H9 (cell line): ENCODE data around the gene ECD. TPM values are rescaled to one million over a fixed set of nuclear protein-coding genes. Genes with fewer than 3 reads are reported as not detected.

Experiments
- DNase-seq: peaks from one replicate; pipeline ENCODE4 v3.0.0-alpha.2; 2017
- H2AFZ ChIP-seq: one replicate; pipeline ENCODE4 v1.6.1; 2013; ENCODE audit warnings: mild to moderate bottlenecking, low read length, control low read depth, moderate library complexity
- H2AK5ac ChIP-seq: 2 replicates; pipeline ENCODE4 v1.6.1; 2013; ENCODE audit warnings: low read length, control low read depth, mixed read lengths; ENCODE audit not compliant: insufficient read length
- H2BK120ac ChIP-seq: one replicate; pipeline ENCODE4 v1.6.1; 2013; ENCODE audit warnings: low read depth, mild to moderate bottlenecking, low read length, control low read depth, inconsistent platforms; ENCODE audit not compliant: poor library complexity, severe bottlenecking
- H2BK12ac ChIP-seq: 2 replicates; pipeline ENCODE4 v1.6.1; 2013; ENCODE audit warnings: low read length, control low read depth, mixed read lengths, low read depth; ENCODE audit not compliant: insufficient read length
- H2BK15ac ChIP-seq: 2 replicates; pipeline ENCODE4 v1.6.1; 2013; ENCODE audit warnings: low read depth, low read length, control low read depth
- H2BK20ac ChIP-seq: one replicate; pipeline ENCODE4 v1.6.1; 2013; ENCODE audit warnings: low read depth, mild to moderate bottlenecking, low read length, control low read depth, inconsistent platforms; ENCODE audit not compliant: poor library complexity, severe bottlenecking
- H2BK5ac ChIP-seq: 2 replicates; pipeline ENCODE4 v1.6.1; 2013; ENCODE audit warnings: low read length, control low read depth, mixed read lengths; ENCODE audit not compliant: insufficient read length
- H3K14ac ChIP-seq: 2 replicates; pipeline ENCODE4 v1.6.1; 2013; ENCODE audit warnings: low read length, control low read depth; ENCODE audit not compliant: insufficient read depth
- H3K18ac ChIP-seq: 2 replicates; pipeline ENCODE4 v1.6.1; 2013; ENCODE audit warnings: low read depth, mild to moderate bottlenecking, mixed read lengths, low read length, control low read depth; ENCODE audit not compliant: insufficient read length
- H3K23ac ChIP-seq: 2 replicates; pipeline ENCODE4 v1.6.1; 2013; ENCODE audit warnings: low read length, control low read depth, mixed read lengths, low read depth; ENCODE audit not compliant: insufficient read length
- H3K23me2 ChIP-seq: 2 replicates; pipeline ENCODE4 v1.6.1; 2013; ENCODE audit warnings: low read depth, mild to moderate bottlenecking, mixed read lengths, low read length, control low read depth; ENCODE audit not compliant: insufficient read length, poor library complexity, severe bottlenecking
- H3K27ac ChIP-seq: 2 replicates; pipeline ENCODE4 v1.5.1; 2013; ENCODE audit warnings: low read length, control low read depth, mixed read lengths, low read depth; ENCODE audit not compliant: insufficient read length
- H3K27me3 ChIP-seq: 2 replicates; pipeline ENCODE4 v1.6.1; 2013; ENCODE audit warnings: low read length, control low read depth, inconsistent platforms; ENCODE audit not compliant: insufficient read depth
- H3K4ac ChIP-seq: 2 replicates; pipeline ENCODE4 v1.6.1; 2013; ENCODE audit warnings: low read depth, mild to moderate bottlenecking, control low read depth, inconsistent platforms, low read length, moderate library complexity
- H3K4me1 ChIP-seq: 2 replicates; pipeline ENCODE4 v1.6.1; 2013; ENCODE audit warnings: low read length, control low read depth, inconsistent platforms; ENCODE audit not compliant: insufficient read depth
- H3K4me2 ChIP-seq: 2 replicates; pipeline ENCODE4 v1.6.1; 2013; ENCODE audit warnings: low read length, control low read depth, mixed read lengths; ENCODE audit not compliant: insufficient read length, insufficient read depth
- H3K56ac ChIP-seq: 2 replicates; pipeline ENCODE4 v1.6.1; 2013; ENCODE audit warnings: low read depth, mild to moderate bottlenecking, mixed read lengths, low read length, control low read depth; ENCODE audit not compliant: insufficient read length
- H3K79me1 ChIP-seq: 2 replicates; pipeline ENCODE4 v1.6.1; 2013; ENCODE audit warnings: low read depth, mild to moderate bottlenecking, moderate library complexity, low read length, control low read depth, inconsistent platforms; ENCODE audit not compliant: insufficient read depth, poor library complexity, severe bottlenecking
- H3K79me2 ChIP-seq: 2 replicates; pipeline ENCODE4 v1.6.1; 2013; ENCODE audit warnings: low read length, control low read depth, inconsistent platforms; ENCODE audit not compliant: insufficient read depth
- H3K9ac ChIP-seq: 2 replicates; pipeline ENCODE4 v1.6.1; 2013; ENCODE audit warnings: low read length, control low read depth, mixed read lengths; ENCODE audit not compliant: insufficient read length; ENCODE audit errors: extremely low read depth
- H3K9me3 ChIP-seq: one replicate; pipeline ENCODE4 v1.6.1; 2013; ENCODE audit warnings: low read depth, low read length, inconsistent platforms; ENCODE audit not compliant: control insufficient read depth
- H3T11ph ChIP-seq: one replicate; pipeline ENCODE4 v1.6.1; 2013; ENCODE audit warnings: mild to moderate bottlenecking, low read length, control low read depth, inconsistent platforms
- H4K20me1 ChIP-seq: one replicate; pipeline ENCODE4 v1.6.1; 2013; ENCODE audit not compliant: control insufficient read depth, insufficient read length, insufficient read depth
- H4K5ac ChIP-seq: 2 replicates; pipeline ENCODE4 v1.6.1; 2013; ENCODE audit warnings: low read depth, mild to moderate bottlenecking, mixed read lengths, low read length, control low read depth; ENCODE audit not compliant: insufficient read length
- H4K8ac ChIP-seq: replicated peaks from 2 replicates; pipeline ENCODE4 v1.6.1; 2013; ENCODE audit warnings: low read length, control low read depth, mixed read lengths, low read depth; ENCODE audit not compliant: insufficient read length
- H4K91ac ChIP-seq: 2 replicates; pipeline ENCODE4 v1.6.1; 2013; ENCODE audit warnings: low read depth, mild to moderate bottlenecking, moderate library complexity, mixed read lengths, low read length, control low read depth; ENCODE audit not compliant: insufficient read length
- H3K27ac Mint-ChIP-seq, 3 experiments: 2 replicates in 2 of 3; 3 replicates in 1 of 3; pipeline ENCODE4 v1.8.0; 2020 to 2021; ENCODE audit warnings: mixed read lengths in 3 of 3, mild to moderate bottlenecking in 1 of 3, moderate library complexity in 1 of 3
- H3K27me3 Mint-ChIP-seq: 2 replicates; pipeline ENCODE4 v1.8.0; 2021; ENCODE audit warnings: low read depth, mild to moderate bottlenecking, moderate library complexity, mixed read lengths
- H3K36me3 Mint-ChIP-seq, 3 experiments: 2 replicates in 2 of 3; 3 replicates in 1 of 3; pipeline ENCODE4 v1.8.0; 2020 to 2021; ENCODE audit warnings: low read depth in 3 of 3, mixed read lengths in 3 of 3; ENCODE audit not compliant: insufficient read depth in 1 of 3
- H3K4me1 Mint-ChIP-seq, 2 experiments: 2 replicates each; pipeline ENCODE4 v1.8.0; 2020; ENCODE audit warnings: mixed read lengths in 2 of 2
- H3K4me3 Mint-ChIP-seq, 2 experiments: 2 replicates in 1 of 2; 3 replicates in 1 of 2; pipeline ENCODE4 v1.8.0; 2020 to 2021; ENCODE audit warnings: mild to moderate bottlenecking in 2 of 2, mixed read lengths in 2 of 2, moderate library complexity in 1 of 2
- H3K9me3 Mint-ChIP-seq, 2 experiments: 2 replicates in 1 of 2; 3 replicates in 1 of 2; pipeline ENCODE4 v1.8.0; 2020; ENCODE audit warnings: mild to moderate bottlenecking in 2 of 2, mixed read lengths in 2 of 2, moderate library complexity in 1 of 2
- WGBS: extraction: QIAGEN DNeasy Blood & Tissue Kit; methylation state at CpG from one replicate; pipeline ENCODE4 v1.1.7; 2013; ENCODE audit warnings: missing lambda C conversion rate, low lambda C conversion rate, mixed read lengths; ENCODE audit not compliant: insufficient read length; ENCODE audit errors: extremely low coverage; 5-methylcytosine and 5-hydroxymethylcytosine counted together
- total RNA-seq: library from RNA; stranded (reverse); gene quantifications from 2 replicates; pipeline ENCODE4 v1.2.1, GENCODE V29; 2021
- TF ChIP-seq, protein P1 (sequence below): fragments of 200-600 bp; sonication (generic); conservative IDR thresholded peaks from 3 replicates; pipeline ENCODE4 v1.8.0; 2021; ENCODE audit warnings: antibody characterized with exemption, mild to moderate bottlenecking

Gene ECD
- total RNA-seq, 1 experiment from 2014 or later: 41.6 TPM

DNA sequence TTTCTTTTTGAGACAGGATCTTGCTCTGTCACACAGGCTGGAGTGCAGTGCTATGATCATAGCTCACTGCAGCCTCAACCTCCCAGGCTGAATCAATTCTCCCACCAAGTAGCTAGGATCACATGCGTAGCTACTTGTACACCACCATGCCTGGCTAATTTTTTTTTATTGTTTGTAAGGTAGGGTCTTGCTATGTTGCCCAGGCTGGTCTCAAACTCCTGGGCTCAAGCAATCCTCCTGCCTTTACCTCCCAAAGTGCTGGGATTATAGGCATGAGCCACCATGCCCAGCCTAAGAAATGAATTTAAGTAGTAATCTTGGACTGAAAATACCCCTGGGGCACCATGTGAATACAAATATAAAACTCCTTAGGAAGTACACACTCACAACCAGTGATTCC lies 51.8 kb downstream of the ECD start:
- H2AFZ ChIP-seq: no peak overlapping the region
- no peak overlapping the region for H3K9ac ChIP-seq
- no peak overlapping the region for H3K4ac ChIP-seq
- no peak overlapping the region for H2BK5ac ChIP-seq
- H4K91ac ChIP-seq: no peak overlapping the region
- no peaks in the 10 kb centered on the region for H3K4me1 ChIP-seq
- no peak overlapping the region for H3K56ac ChIP-seq
- H3K14ac ChIP-seq: no peak overlapping the region
- H3K23ac ChIP-seq: no peak overlapping the region
- no peak overlapping the region for H2BK20ac ChIP-seq
- no peak overlapping the region for H2AK5ac ChIP-seq
- H3K27ac ChIP-seq: no peak overlapping the region
- H3K4me2 ChIP-seq: no peak overlapping the region
- no peak overlapping the region for H3T11ph ChIP-seq
- Mint-ChIP-seq H3K4me1 (peaks cover 11 to 13% of the 10 kb centered on the region in 2 experiments), H3K9me3 (no peaks in the 10 kb centered on the region), H3K36me3 (peaks cover 2 to 8% (median 4%) of the 10 kb centered on the region in 3 experiments; a peak in 4 of 7 replicates), H3K4me3 (no peak overlapping the region), H3K27ac (no peak overlapping the region), H3K27me3 (no peaks in the 10 kb centered on the region)
- TF ChIP-seq, protein P1, sequence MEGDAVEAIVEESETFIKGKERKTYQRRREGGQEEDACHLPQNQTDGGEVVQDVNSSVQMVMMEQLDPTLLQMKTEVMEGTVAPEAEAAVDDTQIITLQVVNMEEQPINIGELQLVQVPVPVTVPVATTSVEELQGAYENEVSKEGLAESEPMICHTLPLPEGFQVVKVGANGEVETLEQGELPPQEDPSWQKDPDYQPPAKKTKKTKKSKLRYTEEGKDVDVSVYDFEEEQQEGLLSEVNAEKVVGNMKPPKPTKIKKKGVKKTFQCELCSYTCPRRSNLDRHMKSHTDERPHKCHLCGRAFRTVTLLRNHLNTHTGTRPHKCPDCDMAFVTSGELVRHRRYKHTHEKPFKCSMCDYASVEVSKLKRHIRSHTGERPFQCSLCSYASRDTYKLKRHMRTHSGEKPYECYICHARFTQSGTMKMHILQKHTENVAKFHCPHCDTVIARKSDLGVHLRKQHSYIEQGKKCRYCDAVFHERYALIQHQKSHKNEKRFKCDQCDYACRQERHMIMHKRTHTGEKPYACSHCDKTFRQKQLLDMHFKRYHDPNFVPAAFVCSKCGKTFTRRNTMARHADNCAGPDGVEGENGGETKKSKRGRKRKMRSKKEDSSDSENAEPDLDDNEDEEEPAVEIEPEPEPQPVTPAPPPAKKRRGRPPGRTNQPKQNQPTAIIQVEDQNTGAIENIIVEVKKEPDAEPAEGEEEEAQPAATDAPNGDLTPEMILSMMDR: no peak
- no peak overlapping the region for H4K8ac ChIP-seq
- H2BK120ac ChIP-seq: no peak overlapping the region
- no peak for DNase-seq
- WGBS: no CpG with 5 or more reads among the region's 1 CpG
- H2BK12ac ChIP-seq: no peak overlapping the region
- H3K79me1 ChIP-seq: no peaks in the 10 kb centered on the region
- no peaks in the 10 kb centered on the region for H3K27me3 ChIP-seq
- H2BK15ac ChIP-seq: no peak overlapping the region
- no peaks in the 10 kb centered on the region for H3K79me2 ChIP-seq
- H4K5ac ChIP-seq: no peak overlapping the region
- H3K18ac ChIP-seq: no peak overlapping the region
- H3K9me3 ChIP-seq: no peaks in the 10 kb centered on the region
- H4K20me1 ChIP-seq: no peaks in the 10 kb centered on the region
- no peaks in the 10 kb centered on the region for H3K23me2 ChIP-seq
